Femur (tissue), 1 donor: ENCODE measurements around the gene ZNF575.
"Not testable (repeated sequence)": the region's sequence is repeated elsewhere in the genome, so short reads cannot be mapped to it uniquely, and the experiment has no call there.

ENCODE experiments used
- DNase-seq: peaks from one replicate; pipeline ENCODE4 v3.0.0-alpha.2; 2017

Gene ZNF575

GRCh38 chr19:43511324-43511723, 21.7 kb upstream of the ZNF575 start:
- no peak for DNase-seq

- DNase-seq: not testable (repeated sequence)
Observed at GRCh38 chr19:43512399-43512798, 20.6 kb upstream of the ZNF575 start.

GRCh38 chr19:43518051-43518450, 14.9 kb upstream of the ZNF575 start:
- no peak for DNase-seq

GRCh38 chr19:43519436-43520088, 13.4 kb upstream of the ZNF575 start:
- peak; percentile 88 for DNase-seq

- no peak for DNase-seq
Observed at GRCh38 chr19:43522929-43523328, 10.1 kb upstream of the ZNF575 start.

- not testable (repeated sequence) for DNase-seq
Observed at GRCh38 chr19:43523696-43524095, 9.3 kb upstream of the ZNF575 start.

- DNase-seq: peak; percentile 55
Observed at GRCh38 chr19:43524922-43525835, 7.8 kb upstream of the ZNF575 start.

- DNase-seq: peak; percentile 44
Observed at GRCh38 chr19:43525836-43526771, 6.9 kb upstream of the ZNF575 start.

- DNase-seq: peak; percentile 87
Observed at GRCh38 chr19:43526884-43527859, 5.8 kb upstream of the ZNF575 start, which contains the start of gene ETHE1. TSS of gene ETHE1 (minus strand) at chr19:43527201. CDS start at chr19:43527177, 24 bp downstream.

GRCh38 chr19:43527860-43528622, 4.9 kb upstream of the ZNF575 start:
- no peak for DNase-seq

- no peak for DNase-seq
Observed at GRCh38 chr19:43532571-43532961, 422 bp upstream of the ZNF575 start.

- DNase-seq: peak; percentile 99
Observed at GRCh38 chr19:43533546-43534304, 737 bp downstream of the ZNF575 start.

- DNase-seq: no peak
Observed at GRCh38 chr19:43534305-43534815, 1.4 kb downstream of the ZNF575 start.

- DNase-seq: peak; percentile 86
Observed at GRCh38 chr19:43534816-43535761, 2.1 kb downstream of the ZNF575 start.

- DNase-seq: no peak
Observed at GRCh38 chr19:43538922-43539321, 5.9 kb downstream of the ZNF575 start.

GRCh38 chr19:43540381-43540780, 7.4 kb downstream of the ZNF575 start:
- DNase-seq: no peak

GRCh38 chr19:43541920-43542650, 9.1 kb downstream of the ZNF575 start:
- DNase-seq: no peak

- no peak for DNase-seq
Observed at GRCh38 chr19:43544077-43544476, 11.1 kb downstream of the ZNF575 start.
